Measurements from ENCODE around the gene CTDNEP1.

CTDNEP1 gene

DNA sequence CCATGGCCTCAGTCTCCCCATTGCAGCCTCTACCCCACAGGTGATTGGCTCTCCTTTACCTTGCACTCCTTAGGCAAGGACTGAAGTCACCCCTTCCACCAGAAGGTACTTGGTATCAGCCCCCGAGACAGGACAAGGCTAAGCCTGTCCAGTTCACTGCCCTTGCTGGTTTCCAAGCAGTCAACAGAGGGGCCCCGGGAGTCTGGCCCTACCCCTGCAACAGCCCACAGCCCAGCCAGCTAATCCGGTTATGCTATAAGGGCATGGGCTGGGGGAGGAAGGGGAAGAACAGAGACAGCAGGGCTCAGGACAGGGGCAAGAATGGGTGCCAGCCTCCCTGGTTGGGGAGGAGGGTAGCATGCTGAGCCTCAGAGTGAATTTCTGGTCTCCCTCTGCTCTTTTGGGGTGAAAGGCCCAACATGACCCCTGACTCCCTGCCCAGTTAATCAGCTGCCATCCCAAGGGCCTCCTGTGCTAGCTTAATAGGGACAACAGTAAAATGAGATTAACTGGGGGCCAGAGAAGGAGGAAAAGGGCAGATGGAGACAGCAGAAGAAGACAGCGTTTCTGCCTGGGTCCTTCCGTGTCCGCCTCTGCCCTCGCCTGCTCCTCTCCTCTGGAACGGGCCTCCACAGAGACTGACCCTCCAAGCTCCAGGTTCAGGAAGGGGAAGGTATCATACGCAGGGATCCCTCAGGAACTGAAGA, 42.6 kb downstream of the CTDNEP1 start:
- DNase-seq (ENCODE audit: low read depth) = no peak
- TF ChIP-seq, protein P1, sequence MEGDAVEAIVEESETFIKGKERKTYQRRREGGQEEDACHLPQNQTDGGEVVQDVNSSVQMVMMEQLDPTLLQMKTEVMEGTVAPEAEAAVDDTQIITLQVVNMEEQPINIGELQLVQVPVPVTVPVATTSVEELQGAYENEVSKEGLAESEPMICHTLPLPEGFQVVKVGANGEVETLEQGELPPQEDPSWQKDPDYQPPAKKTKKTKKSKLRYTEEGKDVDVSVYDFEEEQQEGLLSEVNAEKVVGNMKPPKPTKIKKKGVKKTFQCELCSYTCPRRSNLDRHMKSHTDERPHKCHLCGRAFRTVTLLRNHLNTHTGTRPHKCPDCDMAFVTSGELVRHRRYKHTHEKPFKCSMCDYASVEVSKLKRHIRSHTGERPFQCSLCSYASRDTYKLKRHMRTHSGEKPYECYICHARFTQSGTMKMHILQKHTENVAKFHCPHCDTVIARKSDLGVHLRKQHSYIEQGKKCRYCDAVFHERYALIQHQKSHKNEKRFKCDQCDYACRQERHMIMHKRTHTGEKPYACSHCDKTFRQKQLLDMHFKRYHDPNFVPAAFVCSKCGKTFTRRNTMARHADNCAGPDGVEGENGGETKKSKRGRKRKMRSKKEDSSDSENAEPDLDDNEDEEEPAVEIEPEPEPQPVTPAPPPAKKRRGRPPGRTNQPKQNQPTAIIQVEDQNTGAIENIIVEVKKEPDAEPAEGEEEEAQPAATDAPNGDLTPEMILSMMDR (conservative IDR thresholded peaks at IDR 0.05; ENCODE audit: low read depth, low read length) = no peak
- H3K4me3 ChIP-seq (ENCODE audit: low read length) = no peak overlapping the region

DNA sequence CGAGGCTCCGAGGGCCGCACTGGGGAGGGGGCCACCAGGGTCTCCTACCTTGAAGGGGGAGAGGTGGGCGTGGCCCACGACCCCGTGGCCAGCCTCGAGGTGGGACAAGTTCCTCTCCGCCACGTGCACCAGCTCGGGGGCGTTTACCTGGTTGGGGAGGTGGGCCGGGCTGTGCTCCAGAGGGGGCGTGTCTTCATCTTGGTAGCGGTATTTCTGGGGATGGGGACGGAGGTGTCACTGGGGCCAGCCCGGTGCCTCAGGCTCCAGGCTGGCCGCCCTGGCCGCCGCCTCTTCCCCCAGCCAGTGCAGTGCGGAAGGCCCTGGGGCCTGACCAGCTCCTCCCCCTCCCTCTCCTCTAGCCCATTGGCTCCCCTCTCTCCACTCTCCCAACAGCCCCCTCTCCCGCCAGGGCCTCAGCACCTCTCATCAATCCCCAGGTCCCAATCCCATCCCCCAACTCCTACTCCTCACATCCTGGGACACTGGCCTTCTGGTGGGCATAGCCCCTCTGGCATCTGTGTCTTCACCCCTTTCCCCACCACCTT, 43.4 kb downstream of the CTDNEP1 start:
- DNase-seq (ENCODE audit: low read depth) = no peak
- TF ChIP-seq, protein P1 (conservative IDR thresholded peaks at IDR 0.05; ENCODE audit: low read depth, low read length) = no peak
- H3K4me3 ChIP-seq (ENCODE audit: low read length) = peak overlapping the region; percentile 4

DNA sequence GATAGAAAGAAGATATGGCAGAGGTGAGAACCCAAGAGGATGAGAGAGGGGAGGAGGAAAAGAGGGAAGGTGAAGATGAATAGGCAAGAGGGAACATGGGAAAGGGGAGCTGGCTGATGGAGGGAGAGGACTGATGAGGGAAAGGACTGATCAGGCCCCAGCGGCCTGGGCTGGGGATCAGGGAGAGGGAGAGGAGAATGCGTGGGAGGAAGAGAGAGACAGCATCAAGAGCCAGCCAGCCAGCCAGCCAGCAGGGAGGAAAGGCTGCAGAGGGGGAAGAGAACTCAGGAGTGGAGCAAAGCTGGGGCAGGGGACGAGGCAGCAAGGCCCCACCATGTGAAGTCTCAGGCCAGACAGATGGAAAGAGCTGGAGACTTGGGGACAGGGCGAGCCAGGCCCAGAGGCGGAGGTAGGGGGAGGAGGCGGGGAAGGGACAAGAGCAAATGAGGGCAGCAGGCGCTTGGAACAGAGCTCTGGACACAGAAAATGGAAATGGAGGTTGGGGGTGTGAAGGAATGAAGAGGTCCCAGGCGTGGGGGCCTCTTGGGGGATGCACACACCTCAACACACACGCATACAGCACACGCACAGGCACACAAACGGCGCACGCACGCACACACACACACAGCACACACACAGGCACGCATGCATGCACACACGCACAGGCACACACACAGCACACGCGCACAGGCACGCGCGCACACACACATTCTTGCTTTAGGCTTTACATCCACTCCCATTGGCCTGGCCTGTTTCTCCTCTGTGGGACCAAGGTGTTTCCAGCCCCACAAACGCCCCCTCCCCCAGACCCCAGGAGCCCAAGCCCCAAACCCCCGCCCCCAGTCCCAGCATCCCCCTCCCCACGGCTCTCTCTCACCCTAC, 44.2 kb downstream of the CTDNEP1 start:
- no peak for DNase-seq (ENCODE audit: low read depth)
- TF ChIP-seq, protein P1 (conservative IDR thresholded peaks at IDR 0.05; ENCODE audit: low read depth, low read length) = no peak
- H3K4me3 ChIP-seq (ENCODE audit: low read length) = no peak overlapping the region

GRCh38 chr17:7205561-7205960, 46.0 kb downstream of the CTDNEP1 start:
- peak overlapping the region; percentile 73 for H3K4me3 ChIP-seq (ENCODE audit: low read length)
- TF ChIP-seq, protein P1 (conservative IDR thresholded peaks at IDR 0.05; ENCODE audit: low read depth, low read length) = no peak
- no peak for DNase-seq (ENCODE audit: low read depth)

DNA sequence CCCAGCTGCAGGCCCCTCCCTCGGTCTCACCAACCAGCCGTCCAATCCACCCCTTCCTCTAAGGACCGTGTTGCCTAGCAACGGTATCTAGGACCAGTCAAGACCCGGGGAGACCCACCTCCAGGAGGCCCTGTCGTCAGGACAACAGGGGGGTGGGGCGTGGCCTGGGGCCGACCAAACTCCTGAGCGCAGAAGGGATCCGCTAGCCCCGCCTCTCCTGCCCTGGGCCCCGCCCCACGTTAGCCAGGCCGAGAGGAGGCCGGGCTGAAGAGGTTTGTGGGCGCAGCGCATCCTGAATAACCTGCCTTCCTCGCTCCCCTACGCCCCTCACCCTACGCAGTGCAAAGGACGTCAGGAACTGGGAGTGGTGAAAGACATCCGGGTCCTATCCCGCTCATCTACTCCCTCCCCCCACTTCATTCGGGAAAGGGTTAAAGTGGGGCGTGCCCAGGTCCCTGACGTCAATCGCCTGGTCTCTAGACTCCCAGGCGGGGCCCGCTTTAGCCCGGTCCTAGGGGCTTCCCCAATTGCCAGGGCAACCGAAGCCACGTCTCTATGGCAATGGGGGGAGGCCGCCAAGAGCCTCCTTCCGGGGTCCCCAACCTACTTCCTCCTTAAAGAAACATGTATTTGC, 46.6 kb downstream of the CTDNEP1 start:
- TF ChIP-seq, protein P1 (conservative IDR thresholded peaks at IDR 0.05; ENCODE audit: low read depth, low read length) = no peak
- DNase-seq (ENCODE audit: low read depth) = peak; percentile 48
- H3K4me3 ChIP-seq (ENCODE audit: low read length) = peak overlapping the region; percentile 73

DNA sequence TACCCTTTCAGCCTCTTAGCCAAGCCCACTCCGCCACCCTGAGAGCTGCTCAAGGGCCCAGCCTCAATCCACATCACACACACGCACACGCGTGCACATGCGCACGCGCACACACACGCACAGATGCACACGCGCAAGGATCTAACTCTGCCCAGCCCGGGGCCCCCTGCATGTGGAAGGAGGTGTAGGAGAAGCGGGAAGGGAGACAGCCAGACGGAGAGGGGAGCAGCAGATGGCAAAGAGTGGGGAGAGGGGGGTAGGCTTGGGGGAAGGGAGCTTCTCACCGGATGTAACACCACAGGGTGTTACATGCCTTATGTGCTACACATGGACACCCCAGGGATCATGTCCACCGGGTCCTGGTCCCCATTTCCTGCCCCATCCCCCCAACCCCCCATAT, 47.2 kb downstream of the CTDNEP1 start:
- TF ChIP-seq, protein P1 (conservative IDR thresholded peaks at IDR 0.05; ENCODE audit: low read depth, low read length) = no peak
- peak overlapping the region; percentile 73 for H3K4me3 ChIP-seq (ENCODE audit: low read length)
- DNase-seq (ENCODE audit: low read depth) = no peak

All from retinal pigment epithelial cell (primary cell).